Liver (tissue), 9 donors: ENCODE results near the gene ZRANB1. TPM values are rescaled to one million over a fixed set of nuclear protein-coding genes. Genes with fewer than 3 reads are reported as not detected.

Experiments
- DNase-seq: peaks from one replicate; pipeline ENCODE4 v3.0.0-alpha.2; 2017; ENCODE audit warnings: low spot score
- H3K27ac ChIP-seq, 2 donors: one replicate each; pipeline ENCODE4 v1.7.0; 2013; ENCODE audit warnings: inconsistent platforms in 2 of 2, low read length in 2 of 2, control low read depth in 1 of 2, low read depth in 1 of 2, mild to moderate bottlenecking in 1 of 2
- H3K27me3 ChIP-seq, 4 donors: one replicate each; pipeline versions ENCODE4 v1.6.1 to v1.7.0; 2013; ENCODE audit warnings: low read length in 3 of 4, inconsistent platforms in 1 of 4, mild to moderate bottlenecking in 1 of 4, moderate library complexity in 1 of 4; ENCODE audit not compliant: control insufficient read depth in 4 of 4, insufficient read depth in 4 of 4
- H3K36me3 ChIP-seq, 4 donors: one replicate each; pipeline versions ENCODE4 v1.6.1 to v1.7.0; 2013; ENCODE audit warnings: low read length in 3 of 4, mild to moderate bottlenecking in 3 of 4, low read depth in 1 of 4, moderate library complexity in 1 of 4; ENCODE audit not compliant: control insufficient read depth in 4 of 4, insufficient read depth in 3 of 4
- H3K4me1 ChIP-seq, 4 donors: one replicate each; pipeline versions ENCODE4 v1.6.1 to v1.7.0; 2013; ENCODE audit warnings: low read length in 3 of 4, mild to moderate bottlenecking in 3 of 4, moderate library complexity in 1 of 4; ENCODE audit not compliant: control insufficient read depth in 4 of 4, insufficient read depth in 4 of 4
- H3K4me3 ChIP-seq, 3 donors: one replicate each; pipeline versions ENCODE4 v1.6.1 to v1.7.0; 2013; ENCODE audit warnings: low read length in 3 of 3, control low read depth in 1 of 3, low read depth in 1 of 3, mild to moderate bottlenecking in 1 of 3
- H3K9ac ChIP-seq, 2 donors: one replicate each; pipeline ENCODE4 v1.7.0; 2013; ENCODE audit warnings: low read length in 2 of 2, mild to moderate bottlenecking in 2 of 2, moderate library complexity in 2 of 2, control low read depth in 1 of 2, low read depth in 1 of 2
- H3K9me3 ChIP-seq, 4 donors: one replicate each; pipeline versions ENCODE4 v1.6.1 to v1.7.0; 2013; ENCODE audit warnings: low read length in 3 of 4; ENCODE audit not compliant: control insufficient read depth in 4 of 4
- EGR1 ChIP-seq, 2 donors: IDR thresholded peaks; 2 replicates each; pipeline ENCODE4 v1.6.1; 2016 to 2018; ENCODE audit warnings: antibody characterized with exemption in 2 of 2, low read depth in 2 of 2
- FOXA1 ChIP-seq: IDR thresholded peaks from 2 replicates; pipeline ENCODE4 v1.6.1; 2016; ENCODE audit warnings: antibody characterized with exemption
- FOXA2 ChIP-seq: IDR thresholded peaks from 2 replicates; pipeline ENCODE4 v1.6.1; 2016; ENCODE audit warnings: antibody characterized with exemption
- GABPA ChIP-seq, 2 donors: IDR thresholded peaks in 1 of 2; conservative IDR thresholded peaks in 1 of 2; 2 replicates each; pipeline ENCODE4 v1.6.1; 2016; ENCODE audit warnings: antibody characterized with exemption in 2 of 2, mild to moderate bottlenecking in 1 of 2, moderate library complexity in 1 of 2
- HNF4A ChIP-seq, 2 donors: conservative IDR thresholded peaks; 2 replicates each; pipeline ENCODE4 v1.6.1; 2016; ENCODE audit warnings: antibody characterized with exemption in 2 of 2, mild to moderate bottlenecking in 2 of 2
- HNF4G ChIP-seq: IDR thresholded peaks from 2 replicates; pipeline ENCODE4 v1.6.1; 2016; ENCODE audit warnings: antibody characterized with exemption
- JUND ChIP-seq, 2 donors: IDR thresholded peaks; 2 replicates each; pipeline ENCODE4 v1.6.1; 2016; ENCODE audit warnings: antibody characterized with exemption in 2 of 2
- RAD21 ChIP-seq, 2 donors: IDR thresholded peaks; 2 replicates each; pipeline ENCODE4 v1.6.1; 2016; ENCODE audit warnings: antibody characterized with exemption in 2 of 2, mild to moderate bottlenecking in 2 of 2
- RXRA ChIP-seq, 2 donors: IDR thresholded peaks; 2 replicates each; pipeline ENCODE4 v1.6.1; 2017 to 2018; ENCODE audit warnings: antibody characterized with exemption in 2 of 2, mild to moderate bottlenecking in 1 of 2
- SP1 ChIP-seq: IDR thresholded peaks from 2 replicates; pipeline ENCODE4 v1.6.1; 2018; ENCODE audit warnings: antibody characterized with exemption, mild to moderate bottlenecking
- TAF1 ChIP-seq: conservative IDR thresholded peaks from 2 replicates; pipeline ENCODE4 v1.6.1; 2016; ENCODE audit warnings: antibody characterized with exemption, mild to moderate bottlenecking
- WGBS: extraction: QIAGEN DNeasy Blood & Tissue Kit; methylation state at CpG from one replicate; pipeline ENCODE4 v1.1.7; 2013; 5-methylcytosine and 5-hydroxymethylcytosine counted together
- polyA plus RNA-seq, 2 donors: library from polyadenylated mRNA; stranded (reverse) in 1 of 2; unstranded in 1 of 2; fragments of 200-250 nt in 1 of 2; fragments of >200 nt in 1 of 2; fragmentation: Nextera tagmentation in 1 of 2; extraction: Ambion mirVana in 1 of 2; gene quantifications; one replicate each; pipeline versions ENCODE4 v1.2.1 to v1.2.3, GENCODE V29; 2013 to 2015
- total RNA-seq, 2 donors: library from RNA; depleted of rRNA; stranded (reverse); fragments of >200 nt; gene quantifications; one replicate each; pipeline ENCODE4 v1.2.3, GENCODE V29; 2014
- TF ChIP-seq, protein P1 (sequence below): IDR thresholded peaks from 2 replicates; pipeline ENCODE4 v1.6.1; 2016; ENCODE audit warnings: antibody characterized with exemption
- TF ChIP-seq, protein P2 (sequence below): IDR thresholded peaks from 2 replicates; pipeline ENCODE4 v1.6.1; 2016; ENCODE audit warnings: antibody characterized with exemption, mild to moderate bottlenecking
- TF ChIP-seq, protein P3 (sequence below): IDR thresholded peaks from 2 replicates; pipeline ENCODE4 v1.6.1; 2016; ENCODE audit warnings: antibody characterized with exemption
- TF ChIP-seq, protein P4 (sequence below): IDR thresholded peaks from 2 replicates; pipeline ENCODE4 v1.6.1; 2016; ENCODE audit warnings: antibody characterized with exemption
- donor health status: healthy.
- donor health status: healthy.
- donor health status: healthy.
- donor health status: healthy.
- donor health status: healthy.

ZRANB1 gene
- total and polyA plus RNA-seq, 4 donors: 6.2 to 32.5 (median 14.4) TPM

DNA sequence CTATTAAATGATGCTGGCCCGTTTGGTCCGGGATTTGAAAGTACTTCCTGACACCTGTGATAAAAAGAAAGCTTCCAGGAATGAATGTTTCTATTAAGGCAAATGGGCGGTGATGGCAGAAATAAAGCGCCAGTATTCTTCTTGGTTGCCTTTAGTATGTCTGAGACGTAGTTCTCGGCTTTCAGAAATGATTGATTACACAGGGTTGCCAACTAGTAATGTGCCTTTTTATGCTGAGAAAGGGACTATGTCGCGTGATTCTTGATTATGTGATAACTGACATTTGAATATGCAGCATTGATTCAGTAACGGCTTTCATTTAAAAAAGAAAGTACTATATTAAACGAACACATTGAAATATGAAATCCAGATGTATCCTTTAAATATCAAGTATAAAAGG, 13.9 kb downstream of the ZRANB1 start:
- no peak for TF ChIP-seq GABPA (IDR thresholded peaks at IDR 0.05 in 1 of 2, conservative IDR thresholded peaks at IDR 0.05 in 1 of 2)
- TF ChIP-seq RXRA (IDR thresholded peaks at IDR 0.05): no peak
- no peak for TF ChIP-seq FOXA2
- TF ChIP-seq JUND (IDR thresholded peaks at IDR 0.05): no peak
- TF ChIP-seq, protein P1, sequence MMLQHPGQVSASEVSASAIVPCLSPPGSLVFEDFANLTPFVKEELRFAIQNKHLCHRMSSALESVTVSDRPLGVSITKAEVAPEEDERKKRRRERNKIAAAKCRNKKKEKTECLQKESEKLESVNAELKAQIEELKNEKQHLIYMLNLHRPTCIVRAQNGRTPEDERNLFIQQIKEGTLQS: no peak
- peaks cover 16 to 43% (median 28%) of the 10 kb centered on the region in 4 donors for H3K4me1 ChIP-seq
- no peaks in the 10 kb centered on the region for H3K36me3 ChIP-seq
- no peak overlapping the region for H3K9ac ChIP-seq
- no peaks in the 10 kb centered on the region for H3K27me3 ChIP-seq
- H3K27ac ChIP-seq: no peak overlapping the region
- H3K9me3 ChIP-seq: no peaks in the 10 kb centered on the region
- WGBS: 79% methylated on average over 10 of the region's 10 CpGs
- H3K4me3 ChIP-seq: no peak overlapping the region
- DNase-seq: no peak

DNA sequence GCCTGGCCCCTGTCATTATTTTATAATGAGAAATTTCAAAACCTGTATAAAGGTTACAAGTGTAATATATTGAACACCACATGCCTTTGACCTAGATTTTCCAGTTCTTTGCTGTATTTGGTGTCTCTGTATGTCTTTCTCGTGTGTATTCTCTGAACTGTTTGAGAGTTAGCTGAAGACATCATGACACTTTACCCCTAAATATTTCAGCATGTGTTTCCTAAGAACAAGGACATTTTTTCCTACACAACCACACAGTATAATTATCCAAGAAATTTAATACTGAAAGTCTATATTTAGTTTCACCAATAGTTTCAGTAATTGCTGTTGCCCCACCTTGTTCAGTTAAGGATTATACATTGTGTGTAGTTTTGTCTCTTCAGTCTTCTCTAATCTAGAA, 14.8 kb downstream of the ZRANB1 start:
- Histone ChIP-seq H3K4me3 (no peak overlapping the region), H3K27ac (peak overlapping the region; percentile 42 to 54), H3K27me3 (no peaks in the 10 kb centered on the region), H3K36me3 (no peaks in the 10 kb centered on the region), H3K9ac (peak overlapping the region in 1 of 2 donors; percentile 13), H3K4me1 (peaks cover 16 to 43% (median 28%) of the 10 kb centered on the region in 4 donors), H3K9me3 (no peaks in the 10 kb centered on the region)
- WGBS: 35% methylated on average over 1 of the region's 1 CpG
- no peak for DNase-seq
- TF ChIP-seq FOXA1 (no peak), RXRA (IDR thresholded peaks at IDR 0.05) (peak; percentile 36 to 51), HNF4A (conservative IDR thresholded peaks at IDR 0.05) (peak in 1 of 2 donors; percentile 4), GABPA (IDR thresholded peaks at IDR 0.05 in 1 of 2, conservative IDR thresholded peaks at IDR 0.05 in 1 of 2) (no peak), SP1 (peak; percentile 34)
- TF ChIP-seq, protein P1: no peak

DNA sequence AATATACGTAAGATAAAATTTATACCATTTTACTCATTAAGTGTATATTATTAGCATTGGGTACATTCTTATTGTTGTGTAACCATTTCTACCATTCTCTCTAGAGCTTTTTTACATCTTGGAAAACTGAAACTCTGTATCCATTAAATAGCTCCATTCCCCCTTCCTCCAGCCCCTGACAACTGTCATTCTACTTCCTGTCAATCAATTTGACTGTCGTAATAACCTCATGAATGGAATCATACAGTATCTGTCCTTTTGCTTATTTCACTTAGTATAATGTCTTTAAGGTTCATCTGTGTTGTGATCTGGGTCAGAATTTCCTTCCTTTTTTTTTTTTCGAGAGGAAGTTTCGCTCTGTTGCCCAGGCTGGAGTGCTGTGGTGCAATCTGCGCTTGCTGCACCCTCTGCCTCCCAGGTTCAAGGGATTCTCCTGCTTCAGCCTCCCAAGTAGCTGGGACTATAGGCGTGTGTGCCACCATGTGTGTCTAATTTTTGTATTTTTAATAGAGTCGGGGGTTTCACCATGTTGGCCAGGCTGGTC, 15.6 kb downstream of the ZRANB1 start:
- Histone ChIP-seq H3K9ac (no peak overlapping the region), H3K4me3 (no peak overlapping the region), H3K27me3 (no peaks in the 10 kb centered on the region), H3K9me3 (no peaks in the 10 kb centered on the region), H3K4me1 (peaks cover 16 to 40% (median 27%) of the 10 kb centered on the region in 4 donors), H3K36me3 (no peaks in the 10 kb centered on the region), H3K27ac (no peak overlapping the region)
- 81% methylated on average over 7 of the region's 7 CpGs for WGBS
- no peak for DNase-seq
- TF ChIP-seq RAD21 (IDR thresholded peaks at IDR 0.05) (no peak), SP1 (no peak), EGR1 (IDR thresholded peaks at IDR 0.05; ENCODE audit: low read depth in 2 of 2) (no peak), GABPA (IDR thresholded peaks at IDR 0.05 in 1 of 2, conservative IDR thresholded peaks at IDR 0.05 in 1 of 2) (no peak), RXRA (IDR thresholded peaks at IDR 0.05) (no peak), FOXA1 (no peak), TAF1 (no peak), HNF4G (no peak), JUND (IDR thresholded peaks at IDR 0.05) (no peak)
- TF ChIP-seq, protein P1: no peak
- TF ChIP-seq, protein P2, sequence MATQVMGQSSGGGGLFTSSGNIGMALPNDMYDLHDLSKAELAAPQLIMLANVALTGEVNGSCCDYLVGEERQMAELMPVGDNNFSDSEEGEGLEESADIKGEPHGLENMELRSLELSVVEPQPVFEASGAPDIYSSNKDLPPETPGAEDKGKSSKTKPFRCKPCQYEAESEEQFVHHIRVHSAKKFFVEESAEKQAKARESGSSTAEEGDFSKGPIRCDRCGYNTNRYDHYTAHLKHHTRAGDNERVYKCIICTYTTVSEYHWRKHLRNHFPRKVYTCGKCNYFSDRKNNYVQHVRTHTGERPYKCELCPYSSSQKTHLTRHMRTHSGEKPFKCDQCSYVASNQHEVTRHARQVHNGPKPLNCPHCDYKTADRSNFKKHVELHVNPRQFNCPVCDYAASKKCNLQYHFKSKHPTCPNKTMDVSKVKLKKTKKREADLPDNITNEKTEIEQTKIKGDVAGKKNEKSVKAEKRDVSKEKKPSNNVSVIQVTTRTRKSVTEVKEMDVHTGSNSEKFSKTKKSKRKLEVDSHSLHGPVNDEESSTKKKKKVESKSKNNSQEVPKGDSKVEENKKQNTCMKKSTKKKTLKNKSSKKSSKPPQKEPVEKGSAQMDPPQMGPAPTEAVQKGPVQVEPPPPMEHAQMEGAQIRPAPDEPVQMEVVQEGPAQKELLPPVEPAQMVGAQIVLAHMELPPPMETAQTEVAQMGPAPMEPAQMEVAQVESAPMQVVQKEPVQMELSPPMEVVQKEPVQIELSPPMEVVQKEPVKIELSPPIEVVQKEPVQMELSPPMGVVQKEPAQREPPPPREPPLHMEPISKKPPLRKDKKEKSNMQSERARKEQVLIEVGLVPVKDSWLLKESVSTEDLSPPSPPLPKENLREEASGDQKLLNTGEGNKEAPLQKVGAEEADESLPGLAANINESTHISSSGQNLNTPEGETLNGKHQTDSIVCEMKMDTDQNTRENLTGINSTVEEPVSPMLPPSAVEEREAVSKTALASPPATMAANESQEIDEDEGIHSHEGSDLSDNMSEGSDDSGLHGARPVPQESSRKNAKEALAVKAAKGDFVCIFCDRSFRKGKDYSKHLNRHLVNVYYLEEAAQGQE: no peak
- TF ChIP-seq, protein P3, sequence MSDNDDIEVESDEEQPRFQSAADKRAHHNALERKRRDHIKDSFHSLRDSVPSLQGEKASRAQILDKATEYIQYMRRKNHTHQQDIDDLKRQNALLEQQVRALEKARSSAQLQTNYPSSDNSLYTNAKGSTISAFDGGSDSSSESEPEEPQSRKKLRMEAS: no peak
- TF ChIP-seq, protein P4, sequence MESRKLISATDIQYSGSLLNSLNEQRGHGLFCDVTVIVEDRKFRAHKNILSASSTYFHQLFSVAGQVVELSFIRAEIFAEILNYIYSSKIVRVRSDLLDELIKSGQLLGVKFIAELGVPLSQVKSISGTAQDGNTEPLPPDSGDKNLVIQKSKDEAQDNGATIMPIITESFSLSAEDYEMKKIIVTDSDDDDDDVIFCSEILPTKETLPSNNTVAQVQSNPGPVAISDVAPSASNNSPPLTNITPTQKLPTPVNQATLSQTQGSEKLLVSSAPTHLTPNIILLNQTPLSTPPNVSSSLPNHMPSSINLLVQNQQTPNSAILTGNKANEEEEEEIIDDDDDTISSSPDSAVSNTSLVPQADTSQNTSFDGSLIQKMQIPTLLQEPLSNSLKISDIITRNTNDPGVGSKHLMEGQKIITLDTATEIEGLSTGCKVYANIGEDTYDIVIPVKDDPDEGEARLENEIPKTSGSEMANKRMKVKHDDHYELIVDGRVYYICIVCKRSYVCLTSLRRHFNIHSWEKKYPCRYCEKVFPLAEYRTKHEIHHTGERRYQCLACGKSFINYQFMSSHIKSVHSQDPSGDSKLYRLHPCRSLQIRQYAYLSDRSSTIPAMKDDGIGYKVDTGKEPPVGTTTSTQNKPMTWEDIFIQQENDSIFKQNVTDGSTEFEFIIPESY: no peak
